GM12892 (cell line): ENCODE results near the gene IGDCC3.

Experiments used
- POLR2A ChIP-seq: IDR thresholded peaks from 2 replicates; pipeline ENCODE4 v1.6.1; 2011; ENCODE audit warnings: low read depth, low read length, control low read depth
- POLR2AphosphoS5 ChIP-seq: IDR thresholded peaks from 2 replicates; pipeline ENCODE4 v1.6.1; 2011; ENCODE audit warnings: low read depth, low read length, control low read depth
- TAF1 ChIP-seq: IDR thresholded peaks from 2 replicates; pipeline ENCODE4 v1.6.1; 2011; ENCODE audit warnings: low read depth, mild to moderate bottlenecking, control low read depth, low read length, borderline replicate concordance

GRCh38 chr15:65331811-65332210 is 46.0 kb downstream of the IGDCC3 start:
- no peak for TF ChIP-seq POLR2A
- TF ChIP-seq POLR2AphosphoS5: no peak
- no peak for TF ChIP-seq TAF1
